ENCODE data around the gene RGS7. TPM values are rescaled to one million over a fixed set of nuclear protein-coding genes. Genes with fewer than 3 reads are reported as not detected.
"Not testable (repeated sequence)": the region's sequence is repeated elsewhere in the genome, so short reads cannot be mapped to it uniquely, and the experiment has no call there.

Gene RGS7
- polyA plus RNA-seq, 1 donor: 2.1 TPM

GRCh38 chr1:240912821-240913220 is 444.2 kb downstream of the RGS7 start:
- Histone ChIP-seq H3K4me1 (ENCODE audit: control insufficient read depth, insufficient read depth, low read length) (no peaks in the 10 kb centered on the region), H3K36me3 (ENCODE audit: control insufficient read depth, insufficient read depth, low read length) (no peaks in the 10 kb centered on the region), H3K27me3 (ENCODE audit: control insufficient read depth, insufficient read depth, low read length) (no peaks in the 10 kb centered on the region), H3K27ac (ENCODE audit: low read length) (no peak overlapping the region), H3K9me3 (ENCODE audit: control insufficient read depth, low read depth, low read length) (no peaks in the 10 kb centered on the region), H3K4me3 (ENCODE audit: low read length) (no peak overlapping the region)
- DNase-seq: no peak
- WGBS (ENCODE audit: insufficient coverage, low lambda C conversion rate): no CpG with 5 or more reads among the region's 4 CpGs

- Histone ChIP-seq H3K27ac (ENCODE audit: low read length) (no peak overlapping the region), H3K36me3 (ENCODE audit: control insufficient read depth, insufficient read depth, low read length) (no peaks in the 10 kb centered on the region), H3K9me3 (ENCODE audit: control insufficient read depth, low read depth, low read length) (no peaks in the 10 kb centered on the region), H3K4me3 (ENCODE audit: low read length) (no peak overlapping the region), H3K4me1 (ENCODE audit: control insufficient read depth, insufficient read depth, low read length) (no peaks in the 10 kb centered on the region), H3K27me3 (ENCODE audit: control insufficient read depth, insufficient read depth, low read length) (no peaks in the 10 kb centered on the region)
- DNase-seq: no peak
- WGBS (ENCODE audit: insufficient coverage, low lambda C conversion rate): 79% methylated on average over 6 of the region's 12 CpGs
Observed at GRCh38 chr1:240909701-240910457, 447.1 kb downstream of the RGS7 start.

- Histone ChIP-seq H3K36me3 (ENCODE audit: control insufficient read depth, insufficient read depth, low read length) (no peaks in the 10 kb centered on the region), H3K4me1 (ENCODE audit: control insufficient read depth, insufficient read depth, low read length) (no peaks in the 10 kb centered on the region), H3K27ac (ENCODE audit: low read length) (no peak overlapping the region), H3K27me3 (ENCODE audit: control insufficient read depth, insufficient read depth, low read length) (no peaks in the 10 kb centered on the region), H3K9me3 (ENCODE audit: control insufficient read depth, low read depth, low read length) (no peaks in the 10 kb centered on the region), H3K4me3 (ENCODE audit: low read length) (no peak overlapping the region)
- DNase-seq: peak; percentile 30 to 64
Observed at GRCh38 chr1:240906477-240906876, 450.5 kb downstream of the RGS7 start.

- 100% methylated on average over 1 of the region's 6 CpGs for WGBS (ENCODE audit: insufficient coverage, low lambda C conversion rate)
- Histone ChIP-seq H3K4me3 (ENCODE audit: low read length) (no peak overlapping the region), H3K36me3 (ENCODE audit: control insufficient read depth, insufficient read depth, low read length) (no peaks in the 10 kb centered on the region), H3K27me3 (ENCODE audit: control insufficient read depth, insufficient read depth, low read length) (no peaks in the 10 kb centered on the region), H3K4me1 (ENCODE audit: control insufficient read depth, insufficient read depth, low read length) (no peaks in the 10 kb centered on the region), H3K9me3 (ENCODE audit: control insufficient read depth, low read depth, low read length) (no peaks in the 10 kb centered on the region), H3K27ac (ENCODE audit: low read length) (no peak overlapping the region)
- no peak for DNase-seq
Observed at GRCh38 chr1:240905225-240905765, 451.7 kb downstream of the RGS7 start.

GRCh38 chr1:240895424-240895823 is 461.6 kb downstream of the RGS7 start:
- not testable (repeated sequence) for H3K4me1 ChIP-seq (ENCODE audit: control insufficient read depth, insufficient read depth, low read length); H3K27me3 ChIP-seq (ENCODE audit: control insufficient read depth, insufficient read depth, low read length); H3K4me3 ChIP-seq (ENCODE audit: low read length); H3K9me3 ChIP-seq (ENCODE audit: control insufficient read depth, low read depth, low read length); DNase-seq; H3K27ac ChIP-seq (ENCODE audit: low read length); H3K36me3 ChIP-seq (ENCODE audit: control insufficient read depth, insufficient read depth, low read length)
- WGBS (ENCODE audit: insufficient coverage, low lambda C conversion rate): no CpG with 5 or more reads among the region's 4 CpGs

- Histone ChIP-seq H3K36me3 (ENCODE audit: control insufficient read depth, insufficient read depth, low read length) (no peaks in the 10 kb centered on the region), H3K27ac (ENCODE audit: low read length) (no peak overlapping the region), H3K9me3 (ENCODE audit: control insufficient read depth, low read depth, low read length) (no peaks in the 10 kb centered on the region), H3K27me3 (ENCODE audit: control insufficient read depth, insufficient read depth, low read length) (no peaks in the 10 kb centered on the region), H3K4me3 (ENCODE audit: low read length) (no peak overlapping the region), H3K4me1 (ENCODE audit: control insufficient read depth, insufficient read depth, low read length) (no peaks in the 10 kb centered on the region)
- WGBS (ENCODE audit: insufficient coverage, low lambda C conversion rate): 90% methylated on average over 4 of the region's 11 CpGs
- no peak for DNase-seq
Observed at GRCh38 chr1:240888787-240889048, 468.3 kb downstream of the RGS7 start.

GRCh38 chr1:240888039-240888786 is 468.8 kb downstream of the RGS7 start:
- WGBS (ENCODE audit: insufficient coverage, low lambda C conversion rate): 91% methylated on average over 4 of the region's 15 CpGs
- no peaks in the 10 kb centered on the region for H3K27me3 ChIP-seq (ENCODE audit: control insufficient read depth, insufficient read depth, low read length)
- H3K27ac ChIP-seq (ENCODE audit: low read length): no peak overlapping the region
- no peak overlapping the region for H3K4me3 ChIP-seq (ENCODE audit: low read length)
- H3K4me1 ChIP-seq (ENCODE audit: control insufficient read depth, insufficient read depth, low read length): no peaks in the 10 kb centered on the region
- no peaks in the 10 kb centered on the region for H3K9me3 ChIP-seq (ENCODE audit: control insufficient read depth, low read depth, low read length)
- peak; percentile 23 to 41 for DNase-seq
- H3K36me3 ChIP-seq (ENCODE audit: control insufficient read depth, insufficient read depth, low read length): no peaks in the 10 kb centered on the region

GRCh38 chr1:240883490-240883889 is 473.5 kb downstream of the RGS7 start:
- Histone ChIP-seq H3K4me1 (ENCODE audit: control insufficient read depth, insufficient read depth, low read length) (no peaks in the 10 kb centered on the region), H3K9me3 (ENCODE audit: control insufficient read depth, low read depth, low read length) (no peaks in the 10 kb centered on the region), H3K27me3 (ENCODE audit: control insufficient read depth, insufficient read depth, low read length) (no peaks in the 10 kb centered on the region), H3K27ac (ENCODE audit: low read length) (no peak overlapping the region), H3K4me3 (ENCODE audit: low read length) (no peak overlapping the region), H3K36me3 (ENCODE audit: control insufficient read depth, insufficient read depth, low read length) (no peaks in the 10 kb centered on the region)
- no peak for DNase-seq
- WGBS (ENCODE audit: insufficient coverage, low lambda C conversion rate): no CpG with 5 or more reads among the region's 3 CpGs

- not testable (repeated sequence) for DNase-seq; H3K27me3 ChIP-seq (ENCODE audit: control insufficient read depth, insufficient read depth, low read length); H3K4me1 ChIP-seq (ENCODE audit: control insufficient read depth, insufficient read depth, low read length); H3K9me3 ChIP-seq (ENCODE audit: control insufficient read depth, low read depth, low read length); H3K36me3 ChIP-seq (ENCODE audit: control insufficient read depth, insufficient read depth, low read length); H3K27ac ChIP-seq (ENCODE audit: low read length); H3K4me3 ChIP-seq (ENCODE audit: low read length)
- WGBS (ENCODE audit: insufficient coverage, low lambda C conversion rate): 100% methylated on average over 1 of the region's 6 CpGs
Observed at GRCh38 chr1:240882656-240883308, 474.2 kb downstream of the RGS7 start.

- WGBS (ENCODE audit: insufficient coverage, low lambda C conversion rate): 100% methylated on average over 1 of the region's 1 CpG
- H3K27ac ChIP-seq (ENCODE audit: low read length): no peak overlapping the region
- no peaks in the 10 kb centered on the region for H3K4me1 ChIP-seq (ENCODE audit: control insufficient read depth, insufficient read depth, low read length)
- no peaks in the 10 kb centered on the region for H3K36me3 ChIP-seq (ENCODE audit: control insufficient read depth, insufficient read depth, low read length)
- no peak for DNase-seq
- H3K9me3 ChIP-seq (ENCODE audit: control insufficient read depth, low read depth, low read length): no peaks in the 10 kb centered on the region
- H3K4me3 ChIP-seq (ENCODE audit: low read length): no peak overlapping the region
- H3K27me3 ChIP-seq (ENCODE audit: control insufficient read depth, insufficient read depth, low read length): no peaks in the 10 kb centered on the region
Observed at GRCh38 chr1:240878631-240879030, 478.4 kb downstream of the RGS7 start.

All from large intestine (tissue), 3 donors.